GM21717 (cell line): ENCODE data around the gene ANKRD63.

Experiments
- ATAC-seq: cut with Tn5 transposase; IDR thresholded peaks from one replicate; pipeline ENCODE4 v1.9.1; 2021; ENCODE audit warnings: mild to moderate bottlenecking, moderate library complexity; ENCODE audit not compliant: unreplicated experiment

The ANKRD63 gene

GRCh38 chr15:40280260-40281056 lies 2.4 kb downstream of the ANKRD63 start:
- no peak for ATAC-seq

GRCh38 chr15:40279437-40280141 lies 3.3 kb downstream of the ANKRD63 start:
- no peak for ATAC-seq

GRCh38 chr15:40278026-40278425 lies 4.8 kb downstream of the ANKRD63 start:
- ATAC-seq, result no peak

GRCh38 chr15:40277471-40277870 lies 5.4 kb downstream of the ANKRD63 start:
- no peak for ATAC-seq

GRCh38 chr15:40276927-40277326 lies 5.9 kb downstream of the ANKRD63 start:
- no peak for ATAC-seq

GRCh38 chr15:40275954-40276353 lies 6.9 kb downstream of the ANKRD63 start:
- ATAC-seq, result no peak

GRCh38 chr15:40275523-40275922 lies 7.3 kb downstream of the ANKRD63 start:
- ATAC-seq, result no peak

- no peak for ATAC-seq
Observed at GRCh38 chr15:40274350-40275274, 8.3 kb downstream of the ANKRD63 start.

GRCh38 chr15:40273428-40273827 lies 9.4 kb downstream of the ANKRD63 start:
- no peak for ATAC-seq

- ATAC-seq, result no peak
Observed at GRCh38 chr15:40272485-40273056, 10.3 kb downstream of the ANKRD63 start.

GRCh38 chr15:40271685-40272484 lies 11.0 kb downstream of the ANKRD63 start:
- ATAC-seq, result no peak

GRCh38 chr15:40270246-40270995 lies 12.4 kb downstream of the ANKRD63 start:
- no peak for ATAC-seq

GRCh38 chr15:40269604-40270003 lies 13.3 kb downstream of the ANKRD63 start:
- ATAC-seq, result no peak

GRCh38 chr15:40267670-40268069 lies 15.2 kb downstream of the ANKRD63 start:
- no peak for ATAC-seq

GRCh38 chr15:40266828-40267304 lies 16.0 kb downstream of the ANKRD63 start:
- no peak for ATAC-seq

- ATAC-seq, result no peak
Observed at GRCh38 chr15:40265875-40266274, 17.0 kb downstream of the ANKRD63 start.

GRCh38 chr15:40265355-40265754 lies 17.5 kb downstream of the ANKRD63 start:
- ATAC-seq, result no peak

GRCh38 chr15:40264321-40265153 lies 18.3 kb downstream of the ANKRD63 start:
- ATAC-seq, result no peak
